Loucy (cell line): ENCODE results near the gene AMZ1.

Experiments
- H2AFZ ChIP-seq: fragments of 200-600 bp; sonication (generic); 2 replicates; pipeline ENCODE4 v1.6.0; 2016; ENCODE audit warnings: antibody characterized with exemption, mild to moderate bottlenecking, low read length, moderate library complexity
- H3F3A ChIP-seq: fragments of 200-600 bp; 2 replicates; pipeline ENCODE4 v1.6.0; 2016; ENCODE audit warnings: antibody characterized with exemption, low read depth, mild to moderate bottlenecking
- H3K27me3 ChIP-seq: fragments of 200-600 bp; sonication (generic); 2 replicates; pipeline ENCODE4 v1.6.1; 2014; ENCODE audit warnings: low read length, mild to moderate bottlenecking; ENCODE audit not compliant: insufficient read depth, poor library complexity, severe bottlenecking
- H3K36me3 ChIP-seq: fragments of 200-600 bp; sonication (generic); 2 replicates; pipeline ENCODE4 v1.6.1; 2016; ENCODE audit warnings: low read length; ENCODE audit not compliant: insufficient read depth
- H3K4me1 ChIP-seq: fragments of 200-600 bp; sonication (generic); 2 replicates; pipeline ENCODE4 v1.5.1; 2014; ENCODE audit warnings: low read length, mild to moderate bottlenecking; ENCODE audit not compliant: insufficient read depth, poor library complexity, severe bottlenecking
- H3K4me2 ChIP-seq: fragments of 200-600 bp; sonication (generic); 2 replicates; pipeline ENCODE4 v1.6.0; 2014; ENCODE audit warnings: antibody characterized with exemption, low read length, low read depth, mild to moderate bottlenecking; ENCODE audit not compliant: poor library complexity, severe bottlenecking
- H3K4me3 ChIP-seq: fragments of 200-600 bp; sonication (generic); 2 replicates; pipeline ENCODE4 v1.5.1; 2014; ENCODE audit warnings: low read length, mild to moderate bottlenecking, mixed read lengths; ENCODE audit not compliant: poor library complexity, severe bottlenecking
- H3K79me2 ChIP-seq: fragments of 200-600 bp; sonication (generic); 2 replicates; pipeline ENCODE4 v1.6.1; 2014; ENCODE audit warnings: low read length; ENCODE audit not compliant: insufficient read depth
- H3K9ac ChIP-seq: fragments of 200-600 bp; sonication (generic); 2 replicates; pipeline ENCODE4 v1.6.0; 2014; ENCODE audit warnings: mild to moderate bottlenecking, low read depth, low read length, moderate library complexity; ENCODE audit not compliant: poor library complexity, severe bottlenecking
- H3K9me2 ChIP-seq: fragments of 200-600 bp; sonication (generic); replicated peaks from 2 replicates; pipeline ENCODE4 v1.6.1; 2016; ENCODE audit warnings: low read depth, low read length, mixed read lengths
- H3K9me3 ChIP-seq: fragments of 200-600 bp; sonication (generic); 2 replicates; pipeline ENCODE4 v1.6.1; 2014; ENCODE audit warnings: mild to moderate bottlenecking, antibody characterized with exemption, low read length, low read depth; ENCODE audit not compliant: insufficient read depth
- H4K20me1 ChIP-seq: fragments of 200-600 bp; sonication (generic); 2 replicates; pipeline ENCODE4 v1.6.0; 2014; ENCODE audit warnings: antibody characterized with exemption, low read length, mild to moderate bottlenecking; ENCODE audit not compliant: insufficient read depth, poor library complexity, severe bottlenecking
- EZH2phosphoT487 ChIP-seq: fragments of 200-600 bp; IDR thresholded peaks from 2 replicates; pipeline ENCODE4 v1.6.1; 2018; ENCODE audit warnings: antibody characterized with exemption, mild to moderate bottlenecking, moderate library complexity, borderline replicate concordance
- TF ChIP-seq, protein P1 (sequence below): fragments of 200-600 bp; sonication (generic); conservative IDR thresholded peaks from 2 replicates; pipeline ENCODE4 v1.5.1; 2014; ENCODE audit warnings: mild to moderate bottlenecking, antibody characterized with exemption, low read length

The AMZ1 gene

DNA sequence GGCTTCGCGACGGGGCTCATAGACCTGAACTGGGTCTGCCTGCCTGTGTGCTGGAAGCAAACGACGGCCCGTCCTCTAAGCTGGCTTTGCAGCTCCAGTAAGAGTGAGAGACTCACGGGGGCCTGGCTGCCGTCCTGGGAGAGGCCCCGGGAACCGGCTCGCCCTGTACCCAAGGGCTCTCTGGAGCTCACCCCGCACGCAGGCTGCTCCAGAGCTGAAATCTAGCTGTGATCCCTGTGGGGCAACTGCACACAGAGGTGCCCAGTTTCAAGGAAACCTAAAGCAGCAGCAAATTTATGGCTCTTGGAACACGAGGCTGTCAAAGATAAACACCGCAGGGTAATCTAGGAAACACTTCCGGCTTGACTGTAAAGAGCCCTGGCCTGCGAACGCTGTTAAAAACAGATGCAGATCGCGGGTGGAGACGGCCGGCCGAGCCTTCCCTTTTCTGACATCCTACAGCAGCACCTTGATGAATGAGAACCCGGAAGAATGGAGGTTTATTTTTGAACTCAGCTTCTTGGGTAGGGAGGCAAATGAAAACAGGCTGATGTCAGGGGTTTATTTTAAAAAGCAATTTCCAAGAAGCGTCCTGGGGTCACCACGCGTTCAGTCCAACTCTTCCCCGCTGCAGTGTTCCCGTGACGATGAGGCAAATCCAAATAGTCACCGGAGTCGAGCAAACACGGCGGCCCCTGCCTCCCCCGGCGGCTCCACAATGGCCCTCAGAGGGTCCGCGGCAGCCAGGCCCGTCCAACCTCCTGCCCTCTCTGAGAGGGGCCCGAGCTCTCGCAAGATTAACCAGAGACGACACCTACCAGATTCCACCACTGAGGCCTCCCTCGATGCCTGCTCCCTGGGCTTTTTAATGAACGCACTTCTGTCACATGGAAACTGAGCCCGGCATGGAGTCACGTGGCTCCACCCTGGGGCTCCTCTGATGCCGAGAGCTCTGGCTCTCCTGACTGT is 29.6 kb downstream of the AMZ1 start:
- no peak overlapping the region for H2AFZ ChIP-seq
- H3K9me3 ChIP-seq, result no peaks in the 10 kb centered on the region
- H3K9me2 ChIP-seq, result no peaks in the 10 kb centered on the region
- no peaks in the 10 kb centered on the region for H4K20me1 ChIP-seq
- H3K79me2 ChIP-seq, result peaks cover 11% of the 10 kb centered on the region; the same call in 1 of the 2 replicates
- peaks cover 90% of the 10 kb centered on the region for H3K4me1 ChIP-seq
- H3K27me3 ChIP-seq, result no peaks in the 10 kb centered on the region
- H3K4me3 ChIP-seq, result peak overlapping the region; percentile 20
- no peak for TF ChIP-seq EZH2phosphoT487
- TF ChIP-seq, protein P1, sequence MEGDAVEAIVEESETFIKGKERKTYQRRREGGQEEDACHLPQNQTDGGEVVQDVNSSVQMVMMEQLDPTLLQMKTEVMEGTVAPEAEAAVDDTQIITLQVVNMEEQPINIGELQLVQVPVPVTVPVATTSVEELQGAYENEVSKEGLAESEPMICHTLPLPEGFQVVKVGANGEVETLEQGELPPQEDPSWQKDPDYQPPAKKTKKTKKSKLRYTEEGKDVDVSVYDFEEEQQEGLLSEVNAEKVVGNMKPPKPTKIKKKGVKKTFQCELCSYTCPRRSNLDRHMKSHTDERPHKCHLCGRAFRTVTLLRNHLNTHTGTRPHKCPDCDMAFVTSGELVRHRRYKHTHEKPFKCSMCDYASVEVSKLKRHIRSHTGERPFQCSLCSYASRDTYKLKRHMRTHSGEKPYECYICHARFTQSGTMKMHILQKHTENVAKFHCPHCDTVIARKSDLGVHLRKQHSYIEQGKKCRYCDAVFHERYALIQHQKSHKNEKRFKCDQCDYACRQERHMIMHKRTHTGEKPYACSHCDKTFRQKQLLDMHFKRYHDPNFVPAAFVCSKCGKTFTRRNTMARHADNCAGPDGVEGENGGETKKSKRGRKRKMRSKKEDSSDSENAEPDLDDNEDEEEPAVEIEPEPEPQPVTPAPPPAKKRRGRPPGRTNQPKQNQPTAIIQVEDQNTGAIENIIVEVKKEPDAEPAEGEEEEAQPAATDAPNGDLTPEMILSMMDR, result no peak
- H3K36me3 ChIP-seq, result peaks cover 6% of the 10 kb centered on the region; the same call in 1 of the 2 replicates
- no peaks in the 10 kb centered on the region for H3F3A ChIP-seq
- peak overlapping the region; percentile 50 for H3K4me2 ChIP-seq
- H3K9ac ChIP-seq, result peak overlapping the region; percentile 40

DNA sequence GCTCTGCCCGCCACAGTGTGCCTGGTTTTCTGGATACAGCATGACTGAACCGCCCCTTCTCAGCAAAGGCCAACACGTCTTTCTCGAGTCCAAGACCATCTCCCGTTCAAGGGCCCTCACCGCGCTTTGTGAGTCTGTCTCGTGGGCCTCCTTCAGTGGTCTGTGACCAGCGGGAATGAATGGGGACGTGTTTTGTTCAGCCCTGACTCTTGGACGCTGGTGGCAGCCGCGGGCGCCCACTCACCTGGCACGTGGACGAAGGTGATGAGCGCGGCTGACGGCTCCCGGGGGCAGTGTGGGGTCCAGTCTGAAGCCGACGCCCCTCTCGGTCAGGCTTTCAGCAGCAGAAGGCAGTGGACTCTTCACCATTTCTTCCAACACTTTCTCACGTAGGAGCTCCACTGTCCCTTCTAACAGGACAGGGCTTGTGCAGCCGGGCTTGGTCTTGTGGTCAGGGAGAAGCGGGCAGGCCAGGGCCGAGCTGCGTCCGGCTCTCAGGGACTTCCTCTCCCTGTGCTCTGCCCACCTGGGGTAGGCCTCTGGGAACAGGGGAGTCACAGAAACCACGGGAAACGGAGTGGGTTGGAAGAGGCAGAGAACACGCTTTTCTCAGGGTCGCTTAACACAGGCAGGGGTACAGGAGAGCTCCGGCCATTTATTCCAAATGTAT is 30.4 kb downstream of the AMZ1 start:
- H3K9ac ChIP-seq, result peak overlapping the region; percentile 40
- no peaks in the 10 kb centered on the region for H3K27me3 ChIP-seq
- no peaks in the 10 kb centered on the region for H4K20me1 ChIP-seq
- peaks cover 86% of the 10 kb centered on the region for H3K4me1 ChIP-seq
- no peaks in the 10 kb centered on the region for H3K9me2 ChIP-seq
- peaks cover 6% of the 10 kb centered on the region; the same call in 1 of the 2 replicates for H3K36me3 ChIP-seq
- TF ChIP-seq, protein P1, result no peak
- no peak for TF ChIP-seq EZH2phosphoT487
- no peak overlapping the region for H3K4me3 ChIP-seq
- H3F3A ChIP-seq, result no peaks in the 10 kb centered on the region
- H3K79me2 ChIP-seq, result peaks cover 11% of the 10 kb centered on the region; the same call in 1 of the 2 replicates
- H2AFZ ChIP-seq, result no peak overlapping the region
- no peaks in the 10 kb centered on the region for H3K9me3 ChIP-seq
- peak overlapping the region; percentile 54 for H3K4me2 ChIP-seq

DNA sequence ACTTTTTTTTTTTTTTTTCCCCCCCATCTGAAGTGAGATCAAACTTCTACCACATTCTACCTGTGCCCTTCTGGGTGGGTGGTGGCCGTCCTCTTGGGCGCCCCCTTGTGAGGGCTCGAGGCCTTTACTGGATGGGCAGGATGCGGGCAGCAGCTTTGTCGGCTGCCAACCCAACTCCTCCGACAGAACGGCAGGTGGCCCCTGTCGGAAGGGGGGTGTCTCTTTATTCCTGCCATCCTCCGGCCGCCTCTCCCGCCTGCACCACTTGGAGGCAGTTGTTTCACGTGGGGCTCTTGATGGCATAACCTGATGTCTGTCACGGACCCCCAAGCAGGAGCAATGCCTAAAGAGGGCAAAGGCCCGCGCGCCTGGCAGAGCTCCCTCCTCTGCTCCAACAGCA is 31.0 kb downstream of the AMZ1 start:
- no peak for TF ChIP-seq EZH2phosphoT487
- TF ChIP-seq, protein P1, result peak; percentile 78
- Histone ChIP-seq H3K79me2 (peaks cover 11% of the 10 kb centered on the region; the same call in 1 of the 2 replicates), H3K36me3 (peaks cover 6% of the 10 kb centered on the region; the same call in 1 of the 2 replicates), H4K20me1 (no peaks in the 10 kb centered on the region), H3K9me2 (no peaks in the 10 kb centered on the region), H3K27me3 (no peaks in the 10 kb centered on the region), H3K9ac (no peak overlapping the region), H3K4me1 (peaks cover 82% of the 10 kb centered on the region), H3K4me3 (no peak overlapping the region), H3F3A (no peaks in the 10 kb centered on the region), H3K4me2 (peak overlapping the region; percentile 54), H2AFZ (no peak overlapping the region), H3K9me3 (no peaks in the 10 kb centered on the region)
